GM13977 (cell line): ENCODE measurements around the gene SLC16A3.

Source experiments
- DNase-seq: peaks from one replicate; pipeline ENCODE4 v3.0.0; 2012; ENCODE audit warnings: low spot score
- in situ Hi-C: fragments of 300-500 bp; cut with MboI; formaldehyde crosslinking; loops from one replicate; pipeline ENCODE4 v1.12.0; 2022; ENCODE audit warnings: low sequenced_read_pairs, low pct_unique_long_range_greater_than_20kb, mixed read lengths, inconsistent platforms; ENCODE audit not compliant: unreplicated experiment
- TF ChIP-seq, protein P1 (sequence below): IDR thresholded peaks from 2 replicates; pipeline ENCODE4 v1.5.1; 2012; ENCODE audit warnings: mild to moderate bottlenecking, control low read depth; ENCODE audit not compliant: insufficient read depth; ENCODE audit errors: extremely low read depth, missing control alignments

Gene SLC16A3

GRCh38 chr17:82245134-82246039 is 16.5 kb downstream of the SLC16A3 start:
- TF ChIP-seq, protein P1, sequence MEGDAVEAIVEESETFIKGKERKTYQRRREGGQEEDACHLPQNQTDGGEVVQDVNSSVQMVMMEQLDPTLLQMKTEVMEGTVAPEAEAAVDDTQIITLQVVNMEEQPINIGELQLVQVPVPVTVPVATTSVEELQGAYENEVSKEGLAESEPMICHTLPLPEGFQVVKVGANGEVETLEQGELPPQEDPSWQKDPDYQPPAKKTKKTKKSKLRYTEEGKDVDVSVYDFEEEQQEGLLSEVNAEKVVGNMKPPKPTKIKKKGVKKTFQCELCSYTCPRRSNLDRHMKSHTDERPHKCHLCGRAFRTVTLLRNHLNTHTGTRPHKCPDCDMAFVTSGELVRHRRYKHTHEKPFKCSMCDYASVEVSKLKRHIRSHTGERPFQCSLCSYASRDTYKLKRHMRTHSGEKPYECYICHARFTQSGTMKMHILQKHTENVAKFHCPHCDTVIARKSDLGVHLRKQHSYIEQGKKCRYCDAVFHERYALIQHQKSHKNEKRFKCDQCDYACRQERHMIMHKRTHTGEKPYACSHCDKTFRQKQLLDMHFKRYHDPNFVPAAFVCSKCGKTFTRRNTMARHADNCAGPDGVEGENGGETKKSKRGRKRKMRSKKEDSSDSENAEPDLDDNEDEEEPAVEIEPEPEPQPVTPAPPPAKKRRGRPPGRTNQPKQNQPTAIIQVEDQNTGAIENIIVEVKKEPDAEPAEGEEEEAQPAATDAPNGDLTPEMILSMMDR, result no peak
- DNase-seq, result no peak
- in situ Hi-C loops, result no loop called here

- in situ Hi-C loops, result no loop called here
- TF ChIP-seq, protein P1, result no peak
Measured at GRCh38 chr17:82246040-82246364, 17.2 kb downstream of the SLC16A3 start.

DNA sequence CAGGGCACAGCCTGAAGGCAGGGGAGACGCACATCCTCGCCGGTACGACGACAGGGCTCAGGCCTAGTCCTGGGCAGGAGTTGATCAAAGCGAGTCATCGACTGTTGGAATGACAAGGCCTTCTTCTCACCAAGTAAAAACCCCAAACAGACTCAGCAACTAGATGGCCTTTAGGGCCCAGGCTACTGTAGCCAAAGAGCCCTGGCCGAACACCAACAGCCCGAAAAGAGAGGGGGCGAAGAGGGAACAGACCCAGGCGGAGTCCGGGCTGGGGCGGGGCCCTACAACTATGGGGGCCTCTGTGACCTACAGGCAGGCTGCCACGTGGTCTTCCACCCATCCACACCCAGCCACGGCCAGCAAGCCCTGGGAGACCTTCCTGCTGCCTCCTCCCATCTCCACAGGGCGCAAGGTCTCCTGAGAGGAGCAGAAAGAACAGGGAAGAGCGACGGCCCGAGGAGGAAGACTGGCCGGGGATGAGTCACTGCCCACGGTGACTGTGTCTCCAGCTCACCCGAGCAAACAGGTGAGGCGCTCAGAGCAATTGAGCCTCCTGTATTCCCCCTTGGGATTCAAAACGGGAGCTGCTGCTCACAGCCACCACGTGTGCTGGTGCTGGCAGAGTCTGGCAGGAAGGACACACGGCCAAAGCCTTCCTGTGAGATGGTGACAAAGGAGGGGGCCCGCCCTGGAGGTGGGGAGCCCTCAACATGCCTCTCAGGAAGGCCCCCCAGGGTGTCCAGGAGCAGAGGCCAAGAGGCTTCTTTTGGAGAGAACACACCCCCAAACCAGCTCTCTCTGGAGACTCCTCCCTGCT is 17.7 kb downstream of the SLC16A3 start:
- in situ Hi-C loops, result no loop called here
- no peak for DNase-seq
- TF ChIP-seq, protein P1, result no peak

More at GRCh38 chr17:82246040-82246364, 17.2 kb downstream of the SLC16A3 start:
- no peak for DNase-seq

GRCh38 chr17:82247182-82247823 is 18.5 kb downstream of the SLC16A3 start:
- TF ChIP-seq, protein P1, result no peak
- no peak for DNase-seq
- in situ Hi-C loops, result no loop called here

- TF ChIP-seq, protein P1, result no peak
- no peak for DNase-seq
- in situ Hi-C loops, result no loop called here
Measured at GRCh38 chr17:82247856-82248671, 19.2 kb downstream of the SLC16A3 start.
